ENCODE results near the gene TYMS. TPM values are rescaled to one million over a fixed set of nuclear protein-coding genes. Genes with fewer than 3 reads are reported as not detected.

The TYMS gene
- total and polyA plus RNA-seq, 10 of the 15 experiments (the other 5 are each of a cell fraction or from before 2014, with no cell fraction given) = 34.8 to 524 (median 219) TPM

- no peaks in the 10 kb centered on the region for H3K9me3 ChIP-seq (replicated peaks; ENCODE audit: control insufficient read depth, insufficient read depth, low read length)
- no peaks in the 10 kb centered on the region for H3K4me1 ChIP-seq (ENCODE audit: control insufficient read depth, insufficient read depth, low read length)
- ChIA-PET CTCF (interaction anchor here (0.9 to 1.4 kb wide), 2 partner anchors 19 to 73 kb away, joined by 3 to 4 read pairs; no protein-coding TSS in a partner anchor), RAD21 (ENCODE audit: unreplicated experiment) (no interaction called here), SMC1A (ENCODE audit: uncharacterized antibody, unreplicated experiment) (no interaction called here), POLR2A (no interaction called here)
- no peak for FAIRE-seq
- intact Hi-C loops (cut with micrococcal nuclease; ENCODE audit: unreplicated experiment) = no loop called here
- WGBS (ENCODE audit: insufficient coverage, insufficient replicate concordance, low lambda C conversion rate, missing lambda C conversion rate) = 92% methylated on average over 10 of the region's 10 CpGs
- H3K4me2 ChIP-seq (ENCODE audit: control insufficient read depth, insufficient read depth) = no peak overlapping the region
- H3K4me3 ChIP-seq = no peak overlapping the region
- H4K20me1 ChIP-seq (ENCODE audit: control insufficient read depth, insufficient read depth) = no peaks in the 10 kb centered on the region
- no peak overlapping the region for H3K27ac ChIP-seq (ENCODE audit: control insufficient read depth, insufficient read depth)
- TF ChIP-seq IRF3 (IDR thresholded peaks at IDR 0.05) (no peak), NFYB (IDR thresholded peaks at IDR 0.05; ENCODE audit: insufficient read depth, low read depth, low read length) (no peak), ZNF24 (IDR thresholded peaks at IDR 0.05) (no peak), FOXK2 (IDR thresholded peaks at IDR 0.05) (no peak), ZZZ3 (IDR thresholded peaks at IDR 0.05; ENCODE audit: control insufficient read depth, insufficient read length, low read depth) (no peak), SMARCA5 (IDR thresholded peaks at IDR 0.05) (no peak), SREBF1 (IDR thresholded peaks at IDR 0.05; ENCODE audit: low read length) (no peak), MXI1 (IDR thresholded peaks at IDR 0.05; ENCODE audit: low read depth, low read length) (no peak), GABPA (IDR thresholded peaks at IDR 0.05; ENCODE audit: low read depth) (no peak), HDGF (IDR thresholded peaks at IDR 0.05) (no peak), ZNF687 (IDR thresholded peaks at IDR 0.05) (no peak), JUND (IDR thresholded peaks at IDR 0.05; ENCODE audit: low read depth, low read length) (no peak), POLR2A (IDR thresholded peaks at IDR 0.05; ENCODE audit: low read depth, low read length) (no peak), KLF5 (IDR thresholded peaks at IDR 0.05; ENCODE audit: partially characterized antibody) (no peak), DPF2 (IDR thresholded peaks at IDR 0.05) (no peak), RB1 (IDR thresholded peaks at IDR 0.05; ENCODE audit: borderline replicate concordance) (no peak), RAD21 (IDR thresholded peaks at IDR 0.05; ENCODE audit: insufficient read depth, low read depth, low read length) (no peak), ZSCAN29 (IDR thresholded peaks at IDR 0.05) (no peak), SUZ12 (IDR thresholded peaks at IDR 0.05; ENCODE audit: unreplicated experiment) (no peak)
- in situ Hi-C loops (cut with MboI) = no loop called here
- no peak overlapping the region for H3K9ac ChIP-seq (ENCODE audit: control insufficient read depth, insufficient read depth, low read length)
- no peaks in the 10 kb centered on the region; a peak in 1 of 4 replicates for H3K36me3 ChIP-seq (ENCODE audit: control insufficient read depth in 2 of 2, insufficient read depth in 2 of 2, low read length in 1 of 2)
- no TSS peak for BruUV-seq (replicated peaks)
- no peaks in the 10 kb centered on the region; the same call in 1 of the 2 replicates for H3K79me2 ChIP-seq (ENCODE audit: control insufficient read depth, insufficient read depth, low read length)
- H2AFZ ChIP-seq (ENCODE audit: control insufficient read depth, low read depth, low read length) = no peak overlapping the region
- DNase-seq (ENCODE audit: low read depth, low spot score) = no peak
- H3K27me3 ChIP-seq (replicated peaks in 1 of 2; ENCODE audit: control insufficient read depth in 2 of 2, insufficient read depth in 2 of 2, low read length in 1 of 2) = no peaks in the 10 kb centered on the region
- ATAC-seq = no peak
Observed at GRCh38 chr18:697800-698199, 40.3 kb downstream of the TYMS start.

Measured in GM12878 (cell line).